ENCODE data around the gene FOCAD.

The FOCAD gene

DNA sequence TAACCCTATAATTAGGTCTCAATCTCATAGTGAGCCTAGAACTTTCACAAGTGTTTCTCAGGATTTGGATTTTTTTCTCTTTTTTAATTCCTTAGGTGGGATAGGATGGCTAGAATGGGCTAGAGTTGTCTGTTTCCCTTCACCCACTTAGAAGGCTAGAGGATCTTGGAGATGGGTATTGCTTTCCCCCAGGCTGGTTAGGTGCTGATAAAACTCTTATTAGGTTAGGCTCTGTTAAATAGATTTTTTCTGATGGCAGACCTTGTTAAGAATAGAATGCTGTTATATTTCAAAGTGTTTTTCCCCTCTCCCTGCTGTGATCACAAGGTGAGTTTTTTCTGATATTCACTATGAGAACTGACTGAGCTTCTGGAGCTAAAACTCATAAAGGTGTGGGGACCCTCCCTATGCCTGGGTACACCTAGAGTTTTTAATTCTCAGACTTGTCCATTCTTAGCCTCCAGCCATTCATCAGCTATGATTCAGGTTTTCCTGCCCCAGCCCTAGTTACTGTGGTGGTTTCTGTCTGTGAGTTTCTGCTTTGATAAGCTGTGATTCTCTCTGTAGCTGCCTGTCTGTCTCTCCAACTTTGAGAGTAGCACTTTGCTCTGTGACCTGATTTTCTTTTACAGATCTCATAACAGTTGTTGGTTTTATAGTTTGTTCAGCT is 215.0 kb downstream of the FOCAD start:
- no peak for TF ChIP-seq CEBPB (IDR thresholded peaks at IDR 0.05)
- no peak for TF ChIP-seq RAD21 (IDR thresholded peaks at IDR 0.05; ENCODE audit: low read depth)
- TF ChIP-seq TAF1 (IDR thresholded peaks at IDR 0.05; ENCODE audit: low read depth) = no peak
- TF ChIP-seq NFIC (IDR thresholded peaks at IDR 0.05) = no peak
- TF ChIP-seq TCF12 (IDR thresholded peaks at IDR 0.05; ENCODE audit: low read depth) = no peak
- TF ChIP-seq, protein P1, sequence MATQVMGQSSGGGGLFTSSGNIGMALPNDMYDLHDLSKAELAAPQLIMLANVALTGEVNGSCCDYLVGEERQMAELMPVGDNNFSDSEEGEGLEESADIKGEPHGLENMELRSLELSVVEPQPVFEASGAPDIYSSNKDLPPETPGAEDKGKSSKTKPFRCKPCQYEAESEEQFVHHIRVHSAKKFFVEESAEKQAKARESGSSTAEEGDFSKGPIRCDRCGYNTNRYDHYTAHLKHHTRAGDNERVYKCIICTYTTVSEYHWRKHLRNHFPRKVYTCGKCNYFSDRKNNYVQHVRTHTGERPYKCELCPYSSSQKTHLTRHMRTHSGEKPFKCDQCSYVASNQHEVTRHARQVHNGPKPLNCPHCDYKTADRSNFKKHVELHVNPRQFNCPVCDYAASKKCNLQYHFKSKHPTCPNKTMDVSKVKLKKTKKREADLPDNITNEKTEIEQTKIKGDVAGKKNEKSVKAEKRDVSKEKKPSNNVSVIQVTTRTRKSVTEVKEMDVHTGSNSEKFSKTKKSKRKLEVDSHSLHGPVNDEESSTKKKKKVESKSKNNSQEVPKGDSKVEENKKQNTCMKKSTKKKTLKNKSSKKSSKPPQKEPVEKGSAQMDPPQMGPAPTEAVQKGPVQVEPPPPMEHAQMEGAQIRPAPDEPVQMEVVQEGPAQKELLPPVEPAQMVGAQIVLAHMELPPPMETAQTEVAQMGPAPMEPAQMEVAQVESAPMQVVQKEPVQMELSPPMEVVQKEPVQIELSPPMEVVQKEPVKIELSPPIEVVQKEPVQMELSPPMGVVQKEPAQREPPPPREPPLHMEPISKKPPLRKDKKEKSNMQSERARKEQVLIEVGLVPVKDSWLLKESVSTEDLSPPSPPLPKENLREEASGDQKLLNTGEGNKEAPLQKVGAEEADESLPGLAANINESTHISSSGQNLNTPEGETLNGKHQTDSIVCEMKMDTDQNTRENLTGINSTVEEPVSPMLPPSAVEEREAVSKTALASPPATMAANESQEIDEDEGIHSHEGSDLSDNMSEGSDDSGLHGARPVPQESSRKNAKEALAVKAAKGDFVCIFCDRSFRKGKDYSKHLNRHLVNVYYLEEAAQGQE (IDR thresholded peaks at IDR 0.05; ENCODE audit: low read depth) = no peak

DNA sequence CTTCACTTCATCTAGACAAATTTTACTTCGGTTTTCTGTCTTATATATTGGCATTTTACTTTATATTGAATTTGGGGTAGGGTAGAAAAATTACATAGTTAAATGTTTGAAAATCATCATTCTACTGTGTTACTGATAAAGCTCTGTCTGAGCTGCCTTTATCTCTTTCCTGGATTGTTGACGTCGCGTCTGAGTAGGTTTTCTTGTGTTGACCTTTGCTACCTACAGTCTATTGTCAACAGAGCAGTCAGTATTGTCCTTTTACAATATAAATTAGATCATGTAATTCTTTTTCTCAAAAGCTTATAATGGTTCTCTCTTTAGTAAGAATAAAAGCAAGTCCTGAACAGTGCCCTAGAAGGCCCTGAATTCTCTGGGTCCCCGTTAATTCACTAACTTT is 219.2 kb downstream of the FOCAD start:
- TF ChIP-seq, protein P2, sequence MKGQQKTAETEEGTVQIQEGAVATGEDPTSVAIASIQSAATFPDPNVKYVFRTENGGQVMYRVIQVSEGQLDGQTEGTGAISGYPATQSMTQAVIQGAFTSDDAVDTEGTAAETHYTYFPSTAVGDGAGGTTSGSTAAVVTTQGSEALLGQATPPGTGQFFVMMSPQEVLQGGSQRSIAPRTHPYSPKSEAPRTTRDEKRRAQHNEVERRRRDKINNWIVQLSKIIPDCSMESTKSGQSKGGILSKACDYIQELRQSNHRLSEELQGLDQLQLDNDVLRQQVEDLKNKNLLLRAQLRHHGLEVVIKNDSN (IDR thresholded peaks at IDR 0.05) = no peak
- TF ChIP-seq ZBTB7A (IDR thresholded peaks at IDR 0.05; ENCODE audit: low read depth) (no peak), EP300 (IDR thresholded peaks at IDR 0.05; ENCODE audit: borderline replicate concordance) (no peak), YY1 (IDR thresholded peaks at IDR 0.05; ENCODE audit: low read depth) (no peak), FOXM1 (IDR thresholded peaks at IDR 0.05; ENCODE audit: borderline replicate concordance, low read depth) (no peak), TAF1 (IDR thresholded peaks at IDR 0.05; ENCODE audit: low read depth) (no peak)
- TF ChIP-seq, protein P3, sequence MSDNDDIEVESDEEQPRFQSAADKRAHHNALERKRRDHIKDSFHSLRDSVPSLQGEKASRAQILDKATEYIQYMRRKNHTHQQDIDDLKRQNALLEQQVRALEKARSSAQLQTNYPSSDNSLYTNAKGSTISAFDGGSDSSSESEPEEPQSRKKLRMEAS (IDR thresholded peaks at IDR 0.05) = no peak

DNA sequence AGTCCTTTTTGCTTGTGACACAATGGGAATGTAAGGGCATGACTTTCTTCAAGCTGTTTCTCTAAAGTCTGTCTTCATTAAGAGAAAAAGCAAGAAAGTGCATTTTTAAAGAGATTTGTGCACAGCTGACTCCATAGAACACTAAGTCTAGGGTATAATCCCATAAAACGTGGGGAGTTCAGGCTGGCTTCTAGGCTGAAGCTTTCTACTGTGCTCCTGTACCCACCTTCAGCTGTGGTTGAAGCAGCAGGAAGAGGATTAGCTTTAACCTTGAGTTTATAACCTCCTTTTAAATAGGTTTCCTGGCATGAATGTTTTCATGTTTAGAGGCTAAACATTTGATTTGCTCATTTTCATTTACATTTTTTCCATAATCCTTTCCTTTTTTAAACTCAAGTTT is 220.9 kb downstream of the FOCAD start:
- no peak for TF ChIP-seq YY1 (IDR thresholded peaks at IDR 0.05; ENCODE audit: low read depth)
- no peak for TF ChIP-seq CEBPB (IDR thresholded peaks at IDR 0.05)
- no peak for TF ChIP-seq EP300 (IDR thresholded peaks at IDR 0.05; ENCODE audit: borderline replicate concordance)
- TF ChIP-seq FOXM1 (IDR thresholded peaks at IDR 0.05; ENCODE audit: borderline replicate concordance, low read depth) = no peak
- no peak for TF ChIP-seq RAD21 (IDR thresholded peaks at IDR 0.05; ENCODE audit: low read depth)
- TF ChIP-seq TCF12 (IDR thresholded peaks at IDR 0.05; ENCODE audit: low read depth) = no peak
- no peak for TF ChIP-seq TAF1 (IDR thresholded peaks at IDR 0.05; ENCODE audit: low read depth)
- TF ChIP-seq EGR1 (IDR thresholded peaks at IDR 0.05) = no peak
- TF ChIP-seq, protein P1 (IDR thresholded peaks at IDR 0.05; ENCODE audit: low read depth) = no peak
- TF ChIP-seq TEAD4 (IDR thresholded peaks at IDR 0.05) = no peak
- no peak for TF ChIP-seq CREB1 (IDR thresholded peaks at IDR 0.05; ENCODE audit: low read depth)
- TF ChIP-seq, protein P2 (IDR thresholded peaks at IDR 0.05) = no peak
- TF ChIP-seq NFIC (IDR thresholded peaks at IDR 0.05) = no peak
- TF ChIP-seq ZBTB7A (IDR thresholded peaks at IDR 0.05; ENCODE audit: low read depth) = no peak
- TF ChIP-seq, protein P3 (IDR thresholded peaks at IDR 0.05) = no peak

DNA sequence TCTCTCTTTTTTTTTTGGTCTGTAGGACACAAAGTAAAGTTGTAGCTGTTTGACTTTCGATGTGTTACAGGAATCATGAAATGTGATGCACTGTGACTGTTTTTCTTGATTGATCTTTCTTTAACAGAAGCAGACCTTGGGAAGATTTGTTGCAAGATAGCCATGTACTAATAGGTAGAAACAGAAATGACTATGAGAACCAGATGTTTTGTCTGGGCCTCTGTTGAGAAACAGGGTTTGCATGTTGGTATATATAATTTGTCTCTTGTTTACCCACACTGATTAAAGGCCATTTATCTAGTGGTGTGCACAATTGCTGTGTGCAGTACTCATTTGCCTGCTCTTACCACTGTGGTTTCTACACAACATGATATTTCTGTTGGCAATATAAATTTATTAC is 222.3 kb downstream of the FOCAD start:
- no peak for TF ChIP-seq ZBTB7A (IDR thresholded peaks at IDR 0.05; ENCODE audit: low read depth)
- no peak for TF ChIP-seq TCF12 (IDR thresholded peaks at IDR 0.05; ENCODE audit: low read depth)
- no peak for TF ChIP-seq RAD21 (IDR thresholded peaks at IDR 0.05; ENCODE audit: low read depth)
- no peak for TF ChIP-seq EGR1 (IDR thresholded peaks at IDR 0.05)
- TF ChIP-seq TAF1 (IDR thresholded peaks at IDR 0.05; ENCODE audit: low read depth) = no peak
- TF ChIP-seq, protein P2 (IDR thresholded peaks at IDR 0.05) = no peak
- TF ChIP-seq TEAD4 (IDR thresholded peaks at IDR 0.05) = no peak
- TF ChIP-seq, protein P3 (IDR thresholded peaks at IDR 0.05) = no peak
- no peak for TF ChIP-seq EP300 (IDR thresholded peaks at IDR 0.05; ENCODE audit: borderline replicate concordance)
- no peak for TF ChIP-seq FOXM1 (IDR thresholded peaks at IDR 0.05; ENCODE audit: borderline replicate concordance, low read depth)
- no peak for TF ChIP-seq NFIC (IDR thresholded peaks at IDR 0.05)
- TF ChIP-seq YY1 (IDR thresholded peaks at IDR 0.05; ENCODE audit: low read depth) = no peak
- TF ChIP-seq CREB1 (IDR thresholded peaks at IDR 0.05; ENCODE audit: low read depth) = no peak
- TF ChIP-seq, protein P1 (IDR thresholded peaks at IDR 0.05; ENCODE audit: low read depth) = no peak
- TF ChIP-seq CEBPB (IDR thresholded peaks at IDR 0.05) = no peak

All from Ishikawa (cell line).